HepG2 (cell line): Measurements from ENCODE around the gene TPM2. TPM values are rescaled to one million over a fixed set of nuclear protein-coding genes. Genes with fewer than 3 reads are reported as not detected.
A peak's percentile ranks its signal among the peaks of the same experiment; 100 is the strongest.

Source experiments
- ARID2 ChIP-seq: sonication (generic); formaldehyde crosslinking; IDR thresholded peaks from 2 replicates; pipeline ENCODE4 v1.8.1; 2022; ENCODE audit warnings: mild to moderate bottlenecking, missing genetic modification reagents, borderline replicate concordance
- ARNT ChIP-seq: fragments of 450-650 bp; IDR thresholded peaks from 2 replicates; pipeline ENCODE4 v1.6.1; 2017
- BCL3 ChIP-seq: sonication (generic); formaldehyde crosslinking; IDR thresholded peaks from 2 replicates; pipeline ENCODE4 v1.5.1; 2020; ENCODE audit warnings: mild to moderate bottlenecking, missing genetic modification reagents, moderate library complexity
- CENPT ChIP-seq: sonication (generic); formaldehyde crosslinking; IDR thresholded peaks from 2 replicates; pipeline ENCODE4 v1.8.0; 2022; ENCODE audit warnings: low read depth, mild to moderate bottlenecking, moderate library complexity, missing genetic modification reagents
- HNF4G ChIP-seq, 2 experiments: sonication (generic) in 1 of 2; formaldehyde crosslinking in 1 of 2; IDR thresholded peaks; 2 replicates each; pipeline versions ENCODE4 v1.4.0 to v1.6.1; 2011 to 2020; ENCODE audit warnings: borderline replicate concordance in 2 of 2, low read depth in 2 of 2, mild to moderate bottlenecking in 2 of 2, low read length in 1 of 2, missing genetic modification reagents in 1 of 2, moderate library complexity in 1 of 2
- HNRNPK ChIP-seq: fragments of 200-400 bp; formaldehyde crosslinking; IDR thresholded peaks from 2 replicates; pipeline ENCODE4 v1.6.1; 2018; ENCODE audit warnings: low read length, low read depth, moderate library complexity, mild to moderate bottlenecking; ENCODE audit not compliant: poor library complexity, severe bottlenecking
- HOXA5 ChIP-seq: sonication (generic); formaldehyde crosslinking; IDR thresholded peaks from 2 replicates; pipeline ENCODE4 v1.4.0; 2020; ENCODE audit warnings: missing genetic modification reagents
- KDM4B ChIP-seq: sonication (generic); formaldehyde crosslinking; IDR thresholded peaks from 2 replicates; pipeline ENCODE4 v1.4.0; 2020; ENCODE audit warnings: missing genetic modification reagents
- KLF9 ChIP-seq: IDR thresholded peaks from 2 replicates; pipeline ENCODE4 v1.6.1; 2016; ENCODE audit warnings: low read depth
- LRRFIP1 ChIP-seq: sonication (generic); formaldehyde crosslinking; conservative IDR thresholded peaks from 2 replicates; pipeline ENCODE4 v1.4.0; 2020; ENCODE audit warnings: missing genetic modification reagents
- MAFF ChIP-seq: IDR thresholded peaks from 2 replicates; pipeline ENCODE4 v1.6.1; 2011; ENCODE audit warnings: low read depth, low read length, improper control_type of control experiment
- MATR3 ChIP-seq: sonication (generic); formaldehyde crosslinking; IDR thresholded peaks from 2 replicates; pipeline ENCODE4 v1.4.0; 2020; ENCODE audit warnings: missing genetic modification reagents
- MXD4 ChIP-seq: IDR thresholded peaks from 2 replicates; pipeline ENCODE4 v1.6.1; 2016; ENCODE audit warnings: mild to moderate bottlenecking, missing biosample characterization, missing genetic modification reagents
- NR0B2 ChIP-seq: sonication (generic); formaldehyde crosslinking; IDR thresholded peaks from 2 replicates; pipeline ENCODE4 v1.4.0; 2020; ENCODE audit warnings: mild to moderate bottlenecking, missing genetic modification reagents
- NR2F2 ChIP-seq: IDR thresholded peaks from 2 replicates; pipeline ENCODE4 v1.6.1; 2012; ENCODE audit warnings: low read depth, inconsistent platforms, borderline replicate concordance
- PAF1 ChIP-seq: IDR thresholded peaks from 2 replicates; pipeline ENCODE4 v1.6.1; 2016; ENCODE audit warnings: missing genetic modification reagents, missing compliant biosample characterization
- PLSCR1 ChIP-seq: sonication (generic); formaldehyde crosslinking; IDR thresholded peaks from 2 replicates; pipeline ENCODE4 v1.5.0; 2020; ENCODE audit warnings: missing genetic modification reagents, mild to moderate bottlenecking, borderline replicate concordance
- THAP8 ChIP-seq: sonication (generic); formaldehyde crosslinking; IDR thresholded peaks from 2 replicates; pipeline ENCODE4 v1.5.1; 2020; ENCODE audit warnings: missing genetic modification reagents, mild to moderate bottlenecking, borderline replicate concordance
- TIGD3 ChIP-seq: sonication (generic); formaldehyde crosslinking; IDR thresholded peaks from 2 replicates; pipeline ENCODE4 v1.5.1; 2020; ENCODE audit warnings: mild to moderate bottlenecking, missing genetic modification reagents, borderline replicate concordance
- ZMAT5 ChIP-seq: sonication (generic); formaldehyde crosslinking; IDR thresholded peaks from 2 replicates; pipeline ENCODE4 v1.5.0; 2020; ENCODE audit warnings: mild to moderate bottlenecking, low read depth, missing genetic modification reagents, borderline replicate concordance
- ZNF543 ChIP-seq: sonication (generic); formaldehyde crosslinking; IDR thresholded peaks from 2 replicates; pipeline ENCODE4 v1.4.0; 2020; ENCODE audit warnings: mild to moderate bottlenecking, missing genetic modification reagents
- ZNF773 ChIP-seq: sonication (generic); formaldehyde crosslinking; IDR thresholded peaks from 2 replicates; pipeline ENCODE4 v1.4.0; 2020; ENCODE audit warnings: missing genetic modification reagents, borderline replicate concordance
- polyA plus RNA-seq, 8 experiments: library from polyadenylated mRNA; depleted of rRNA in 3 of 8; stranded (reverse) in 7 of 8; unstranded in 1 of 8; fragments of >200 nt; fragmentation: Illumina TruSeq in 4 of 8; extraction: Trizol in 4 of 8; gene quantifications; 2 replicates each; pipeline versions ENCODE4 v1.2.1 to v1.2.3, GENCODE V29; 2011 to 2016; ENCODE audit warnings: low read depth in 4 of 8, missing spikeins in 1 of 8, mixed read lengths in 1 of 8; ENCODE audit not compliant: insufficient read depth in 1 of 8
- total RNA-seq, 5 experiments: library from RNA; depleted of rRNA; stranded (reverse); fragments of >200 nt; fragmentation: Illumina TruSeq; extraction: Trizol; gene quantifications; 2 replicates each; pipeline ENCODE4 v1.2.3, GENCODE V29; 2016; ENCODE audit warnings: low read depth in 1 of 5

TPM2 gene
- total and polyA plus RNA-seq, 2 of the 13 experiments (the other 11 are each of a cell fraction or from before 2014, with no cell fraction given): 3.1 to 10.7 TPM

GRCh38 chr9:35646533-35647265, 43.0 kb downstream of the TPM2 start (continued):
- TF ChIP-seq MXD4: peak; percentile 20; the same call in 1 of the 2 replicates
- peak; percentile 86 for TF ChIP-seq HOXA5 (CRISPR knock-in tag)
- no peak for TF ChIP-seq ZNF543 (CRISPR knock-in tag)
- no peak for TF ChIP-seq ARID2 (CRISPR knock-in tag)
- TF ChIP-seq ZMAT5: no peak
- TF ChIP-seq HNF4G (IDR thresholded peaks at IDR 0.05; ENCODE audit: borderline replicate concordance, low read depth, low read length): no peak
- peak; percentile 20; the same call in 1 of the 2 replicates for TF ChIP-seq HNF4G (CRISPR knock-in tag; IDR thresholded peaks at IDR 0.05; ENCODE audit: borderline replicate concordance, low read depth)
- no peak for TF ChIP-seq MATR3 (CRISPR knock-in tag)
- TF ChIP-seq KLF9 (CRISPR knock-in tag): no peak
- TF ChIP-seq THAP8: no peak
- TF ChIP-seq TIGD3: no peak
- TF ChIP-seq ZNF773 (CRISPR knock-in tag): no peak
- TF ChIP-seq ARNT: no peak
- TF ChIP-seq NR0B2 (CRISPR knock-in tag): no peak
- TF ChIP-seq NR2F2: no peak
- no peak for TF ChIP-seq LRRFIP1
- peak; percentile 69 for TF ChIP-seq HNRNPK
- TF ChIP-seq BCL3 (CRISPR knock-in tag): no peak
- 0 out of 2 replicates have a peak, but pooled peaks have one; percentile 72 for TF ChIP-seq CENPT (CRISPR knock-in tag)
- TF ChIP-seq PLSCR1 (CRISPR knock-in tag): no peak
- TF ChIP-seq KDM4B (CRISPR knock-in tag): no peak
- no peak for TF ChIP-seq MAFF
- TF ChIP-seq PAF1 (CRISPR knock-in tag): no peak
